BE2C (cell line): ENCODE measurements around the gene KCNJ18. TPM values are rescaled to one million over a fixed set of nuclear protein-coding genes. Genes with fewer than 3 reads are reported as not detected.
"Not testable (repeated sequence)": the region's sequence is repeated elsewhere in the genome, so short reads cannot be mapped to it uniquely, and the experiment has no call there.

ENCODE experiments used
- DNase-seq: peaks from one replicate; pipeline ENCODE4 v3.0.0-alpha.2; 2020
- H3K27me3 ChIP-seq: fragments of 250-450 bp; sonication (Bioruptor Pico); 2 replicates; pipeline ENCODE4 v1.5.1; 2020; ENCODE audit warnings: mild to moderate bottlenecking
- H3K36me3 ChIP-seq: fragments of 250-450 bp; sonication (Bioruptor Pico); 2 replicates; pipeline ENCODE4 v1.5.1; 2020; ENCODE audit warnings: mild to moderate bottlenecking
- H3K4me1 ChIP-seq: fragments of 250-450 bp; sonication (Bioruptor Pico); 2 replicates; pipeline ENCODE4 v1.5.1; 2020
- H3K4me3 ChIP-seq: 2 replicates; pipeline ENCODE4 v1.5.1; 2011; ENCODE audit warnings: low read depth, low read length
- H3K9me3 ChIP-seq: fragments of 250-450 bp; sonication (Bioruptor Pico); 2 replicates; pipeline ENCODE4 v1.5.1; 2020
- polyA plus RNA-seq: library from polyadenylated mRNA; unstranded; fragments of >200 nt; gene quantifications from one replicate; pipeline ENCODE4 v1.2.1, GENCODE V29; 2012; ENCODE audit warnings: low read depth, missing spikeins; ENCODE audit not compliant: insufficient read length, insufficient read depth

The KCNJ18 gene
- not detected for polyA plus RNA-seq

DNA sequence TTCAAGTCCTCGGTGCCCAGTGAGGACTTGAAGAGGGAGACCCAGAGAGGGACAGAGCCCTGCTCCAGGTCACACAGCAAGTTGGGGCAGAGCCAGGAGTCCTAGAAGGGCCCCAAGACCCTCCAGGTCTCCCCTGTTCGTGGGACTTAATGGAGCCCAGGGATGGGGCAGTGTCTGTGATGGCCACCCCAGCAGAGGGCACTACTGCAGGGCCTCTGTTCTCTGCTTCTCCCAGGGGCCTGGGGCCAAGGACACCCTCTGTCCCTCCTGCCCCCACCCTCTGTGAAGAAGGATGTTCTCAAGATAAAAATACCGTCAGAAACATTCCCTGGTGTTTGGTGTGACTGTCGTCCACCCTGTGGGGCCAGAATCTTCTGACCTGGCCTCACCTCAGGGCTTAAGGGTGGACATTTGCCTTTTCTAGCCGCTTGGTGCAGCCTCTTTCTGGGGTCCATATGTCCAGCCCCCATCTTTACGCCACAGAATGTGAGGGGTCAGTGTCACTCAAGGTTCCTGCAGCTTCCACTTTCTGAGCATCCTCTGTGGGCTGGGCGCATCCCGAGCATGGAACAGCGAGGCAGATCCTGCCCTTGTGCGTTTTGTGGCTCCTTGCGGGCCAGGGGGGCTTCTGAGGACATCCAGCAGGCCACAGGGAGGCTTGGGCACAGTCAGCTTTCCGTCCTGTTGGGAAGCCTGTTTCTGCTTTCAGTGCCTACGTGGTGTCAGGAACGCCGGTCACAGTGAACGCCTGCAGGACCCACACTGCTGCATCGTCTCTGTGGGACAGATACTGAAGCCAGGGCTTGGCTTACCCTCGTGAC, at the start of gene KCNJ18:
TSS of gene KCNJ18 (plus strand) at position 641 of the 821 bp plus-strand sequence. CDS start 10,264 bp downstream, outside the sequence.
- H3K9me3 ChIP-seq, result not testable (repeated sequence)

DNA sequence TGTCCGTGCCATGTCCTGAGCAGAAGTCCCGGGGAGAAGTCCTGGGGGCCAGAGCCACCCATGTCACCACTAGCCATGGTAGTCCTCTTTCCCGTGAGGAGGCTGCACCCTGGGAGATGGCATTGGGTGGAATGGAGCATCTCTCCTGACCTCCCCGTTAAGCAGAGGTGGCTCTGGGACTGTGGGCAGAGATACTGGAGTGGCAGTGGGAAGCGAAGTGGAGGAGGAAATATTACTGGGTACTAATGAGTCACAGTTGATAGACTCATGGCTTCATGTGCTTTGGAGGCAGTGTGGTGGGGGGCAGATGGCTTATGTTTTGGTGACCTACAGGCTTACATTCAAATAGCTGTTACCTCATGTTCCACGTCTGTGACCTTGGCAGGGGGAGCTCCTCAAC, 44.2 kb upstream of the KCNJ18 start:
- not testable (repeated sequence) for H3K4me1 ChIP-seq, H3K4me3 ChIP-seq, H3K9me3 ChIP-seq, H3K27me3 ChIP-seq, DNase-seq, H3K36me3 ChIP-seq

More for the DNA sequence above, at the start of gene KCNJ18:
- not testable (repeated sequence) for H3K27me3 ChIP-seq, DNase-seq, H3K36me3 ChIP-seq, H3K4me1 ChIP-seq, H3K4me3 ChIP-seq

DNA sequence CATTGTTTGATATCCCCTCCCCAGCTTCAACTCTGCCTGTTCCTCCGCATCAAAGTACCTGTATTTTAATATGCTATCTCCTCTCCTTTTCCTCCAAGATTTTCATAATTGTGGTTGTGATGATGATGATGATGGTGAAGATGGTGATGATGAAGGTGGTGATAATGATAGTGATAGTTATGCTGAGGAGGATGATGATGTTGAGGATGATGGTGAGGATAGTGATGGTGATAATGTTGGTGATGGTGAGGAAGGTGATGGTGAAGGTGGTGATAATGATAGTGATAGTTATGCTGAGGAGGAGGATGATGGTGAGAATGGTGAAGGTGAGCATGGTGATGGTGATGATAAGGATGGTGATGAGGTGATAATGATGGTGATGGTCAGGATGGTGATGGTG, 42.3 kb upstream of the KCNJ18 start:
- not testable (repeated sequence) for H3K4me1 ChIP-seq, H3K27me3 ChIP-seq, H3K9me3 ChIP-seq, H3K4me3 ChIP-seq, DNase-seq, H3K36me3 ChIP-seq

DNA sequence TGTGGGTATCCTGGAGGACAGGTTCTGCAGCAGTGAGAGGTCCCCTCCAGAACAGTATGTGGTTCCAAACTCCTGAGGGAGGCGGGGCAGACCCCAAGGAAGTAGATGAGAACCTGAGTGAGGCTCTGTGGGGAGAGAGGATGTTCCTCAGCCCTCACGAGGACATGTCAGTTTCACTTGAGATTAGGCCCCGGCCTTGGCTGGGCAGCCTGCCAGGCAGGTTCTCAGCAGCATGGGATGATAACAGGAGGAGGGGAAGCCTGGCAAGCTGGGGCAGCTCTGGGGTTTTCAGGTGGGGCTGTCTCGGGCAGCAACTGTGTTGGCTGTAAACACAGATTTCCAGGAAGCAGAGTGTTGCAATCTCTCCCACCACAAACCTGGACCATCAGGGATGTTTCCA, 40.3 kb upstream of the KCNJ18 start:
- not testable (repeated sequence) for H3K27me3 ChIP-seq, H3K9me3 ChIP-seq, H3K4me1 ChIP-seq, H3K4me3 ChIP-seq, DNase-seq, H3K36me3 ChIP-seq

DNA sequence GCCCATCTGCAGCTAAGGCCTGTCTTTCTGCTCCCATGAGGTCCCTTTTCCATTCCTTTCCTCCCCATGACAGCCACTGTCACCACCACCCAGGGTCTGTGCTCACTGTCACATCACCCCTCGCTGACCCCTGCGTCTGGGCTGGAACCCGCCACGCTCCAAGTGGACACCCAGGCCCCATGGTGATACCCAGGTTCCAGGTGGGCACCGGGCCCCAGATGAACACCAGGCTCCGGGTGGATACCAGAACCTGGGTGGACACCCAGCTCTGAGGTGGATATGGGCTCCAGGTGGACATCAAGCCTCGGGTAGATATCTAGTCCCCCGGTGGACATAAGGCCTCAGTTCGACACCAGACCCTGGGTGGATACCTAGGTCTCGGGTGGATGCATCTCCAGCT, 39.1 kb upstream of the KCNJ18 start:
- not testable (repeated sequence) for H3K4me1 ChIP-seq, H3K27me3 ChIP-seq, H3K9me3 ChIP-seq, H3K4me3 ChIP-seq, H3K36me3 ChIP-seq, DNase-seq

DNA sequence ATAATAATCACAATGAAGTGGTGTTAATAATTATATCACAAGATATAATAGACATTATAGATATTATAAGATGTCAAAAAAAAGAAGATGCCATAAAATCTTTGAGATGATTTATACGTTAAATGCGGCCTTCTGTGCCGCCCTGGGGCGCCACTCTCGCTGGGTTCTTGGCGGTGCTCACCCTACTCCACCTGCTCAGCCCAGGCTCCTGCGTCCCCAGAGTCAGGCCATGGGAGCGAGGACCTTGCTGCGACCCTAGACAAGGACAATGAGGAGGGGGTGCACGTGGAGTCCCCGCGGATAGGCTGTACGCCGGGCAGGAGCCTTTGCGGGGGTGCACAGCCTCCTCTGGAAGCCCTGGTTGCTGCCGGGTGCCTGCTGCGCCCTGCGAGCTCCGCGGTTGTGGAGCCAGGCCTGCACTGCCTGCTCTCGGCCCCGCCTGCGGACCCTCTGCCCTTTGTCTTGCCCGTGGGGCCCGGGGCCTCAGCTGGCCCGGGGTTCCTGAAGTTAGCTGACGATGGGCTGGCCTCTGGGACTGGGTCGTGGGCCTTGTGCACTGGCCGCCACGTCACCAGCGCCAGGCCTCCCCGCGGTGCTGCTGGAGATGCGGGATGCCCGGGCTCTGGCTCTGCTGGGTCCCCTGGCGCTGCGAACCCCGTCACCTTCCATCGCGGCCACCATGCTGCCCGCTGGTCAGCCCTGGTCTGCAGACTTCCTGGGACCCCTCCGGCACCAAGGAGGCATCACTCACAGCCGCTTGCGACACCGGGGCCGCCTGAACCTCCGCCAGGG, 35.6 kb upstream of the KCNJ18 start:
- not testable (repeated sequence) for H3K36me3 ChIP-seq, H3K4me1 ChIP-seq, H3K9me3 ChIP-seq, DNase-seq, H3K4me3 ChIP-seq, H3K27me3 ChIP-seq

DNA sequence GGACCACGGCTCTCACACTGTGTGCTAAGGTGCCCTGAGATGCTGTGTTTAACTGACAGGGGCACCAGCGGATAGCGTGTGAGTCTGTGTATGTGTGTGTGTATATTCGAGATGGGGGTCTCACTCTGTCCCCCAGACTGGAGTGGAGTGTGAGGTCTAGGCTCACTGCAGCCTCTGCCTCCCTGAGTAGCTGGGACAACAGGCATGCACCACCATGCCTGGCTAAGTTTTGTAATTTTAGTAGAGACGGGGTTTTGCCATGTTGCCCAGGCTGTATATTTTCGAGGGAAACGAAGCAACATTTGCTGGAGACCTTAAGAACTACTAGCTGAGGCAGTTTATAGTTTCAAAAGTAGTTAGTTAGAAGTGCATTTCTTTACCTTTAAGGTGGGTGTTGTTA, 32.7 kb upstream of the KCNJ18 start:
- H3K4me3 ChIP-seq, DNase-seq, H3K36me3 ChIP-seq, H3K4me1 ChIP-seq, H3K27me3 ChIP-seq, H3K9me3 ChIP-seq: not testable (repeated sequence)

DNA sequence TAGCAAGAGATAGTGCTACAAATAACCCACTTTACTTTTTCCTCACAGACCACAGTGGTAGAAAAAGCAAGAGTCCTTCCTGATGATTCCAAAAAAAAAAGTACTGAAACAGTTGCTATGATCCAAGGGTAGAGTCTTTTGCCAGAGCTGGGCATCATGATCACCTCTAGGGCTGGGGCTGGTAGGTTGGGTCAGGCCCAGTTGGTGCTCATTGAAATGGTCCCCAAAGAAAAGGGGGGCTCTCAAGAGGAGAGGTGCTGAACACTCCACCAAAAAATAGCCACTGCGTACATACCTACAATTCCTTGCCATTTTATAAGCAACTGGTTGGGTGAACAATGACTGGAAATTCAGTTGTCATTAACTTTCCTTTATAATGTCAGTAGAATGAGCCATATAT, 30.9 kb upstream of the KCNJ18 start:
- DNase-seq, H3K36me3 ChIP-seq, H3K4me1 ChIP-seq, H3K27me3 ChIP-seq, H3K9me3 ChIP-seq, H3K4me3 ChIP-seq: not testable (repeated sequence)

DNA sequence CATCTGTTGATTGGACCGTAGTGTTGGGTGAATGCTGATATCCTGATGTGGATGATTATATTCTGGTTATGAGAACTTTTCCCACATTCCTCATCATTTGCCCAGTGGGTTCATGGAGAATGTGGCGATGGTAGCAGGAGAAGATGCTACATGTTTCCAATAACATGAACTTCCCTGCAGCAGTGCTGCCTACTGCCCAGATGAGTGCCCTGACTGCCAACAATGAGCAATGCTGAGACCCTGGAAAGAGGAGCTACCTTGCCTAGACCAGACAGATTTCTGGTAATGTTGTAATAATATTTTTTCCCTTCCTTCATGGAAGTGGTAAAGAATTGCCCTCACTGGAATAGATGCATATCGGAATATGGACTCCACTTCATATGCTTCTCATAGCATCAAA, 29.2 kb upstream of the KCNJ18 start:
- not testable (repeated sequence) for H3K4me1 ChIP-seq, H3K9me3 ChIP-seq, DNase-seq, H3K36me3 ChIP-seq, H3K4me3 ChIP-seq, H3K27me3 ChIP-seq

DNA sequence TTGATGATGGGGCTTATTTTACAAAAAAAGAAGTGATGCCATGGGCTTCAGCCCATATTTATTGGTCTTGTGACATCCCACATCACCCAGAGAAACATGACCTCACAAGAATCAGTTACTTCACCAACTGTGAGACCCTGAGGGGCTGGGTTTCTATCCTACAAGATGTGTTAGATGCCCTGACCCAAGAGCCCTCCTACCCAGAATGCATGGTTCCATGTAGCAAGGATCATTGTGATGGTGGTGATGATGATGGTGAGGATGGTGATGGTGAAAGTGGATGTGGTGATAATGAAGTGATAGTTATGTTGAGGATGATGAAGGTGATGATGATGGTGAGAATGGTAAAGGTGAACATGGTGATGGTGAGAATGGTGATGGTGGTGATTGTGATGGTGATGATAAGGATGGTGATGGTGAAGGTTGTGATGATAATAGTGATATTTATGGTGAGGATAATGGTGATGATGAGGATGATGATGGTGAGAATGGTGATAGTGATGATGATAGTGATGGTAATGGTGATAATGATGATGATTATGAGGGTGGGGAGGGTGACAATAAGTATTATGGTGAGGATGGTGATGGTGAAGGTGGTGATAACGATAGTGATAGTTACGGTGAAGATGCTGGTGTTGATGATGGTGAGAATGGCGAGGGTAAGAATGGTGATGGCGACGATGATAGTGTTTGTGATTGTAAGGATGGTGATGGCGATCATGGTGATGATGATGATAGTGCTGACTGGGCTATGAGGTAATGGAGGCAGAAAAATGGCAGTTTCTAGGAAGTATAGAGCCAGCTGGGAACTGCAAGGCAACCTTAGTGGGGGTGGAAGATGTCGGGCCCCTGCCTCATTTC, 28.5 kb upstream of the KCNJ18 start:
- not testable (repeated sequence) for H3K4me3 ChIP-seq, H3K9me3 ChIP-seq, H3K36me3 ChIP-seq, H3K4me1 ChIP-seq, H3K27me3 ChIP-seq, DNase-seq

DNA sequence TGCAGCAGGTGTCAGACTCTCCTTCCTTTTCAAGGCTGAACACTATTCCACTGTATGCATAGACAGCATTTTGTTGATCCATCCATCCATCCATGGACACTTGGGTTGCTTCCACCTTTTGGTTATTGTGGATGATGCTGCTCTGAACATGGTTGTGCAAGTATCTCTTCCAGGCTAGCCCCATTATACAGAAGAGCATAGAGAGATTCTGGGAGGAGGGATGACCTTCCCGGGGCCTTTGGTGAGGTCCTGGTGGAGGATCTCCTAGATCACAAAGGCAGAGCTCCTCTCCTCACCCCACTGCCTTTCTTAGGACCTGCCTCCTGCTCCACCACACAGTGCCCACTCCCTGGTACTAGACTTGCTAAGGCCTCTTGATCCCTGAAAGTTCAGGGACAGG, 27.2 kb upstream of the KCNJ18 start:
- DNase-seq, H3K4me1 ChIP-seq, H3K9me3 ChIP-seq, H3K27me3 ChIP-seq, H3K36me3 ChIP-seq, H3K4me3 ChIP-seq: not testable (repeated sequence)

DNA sequence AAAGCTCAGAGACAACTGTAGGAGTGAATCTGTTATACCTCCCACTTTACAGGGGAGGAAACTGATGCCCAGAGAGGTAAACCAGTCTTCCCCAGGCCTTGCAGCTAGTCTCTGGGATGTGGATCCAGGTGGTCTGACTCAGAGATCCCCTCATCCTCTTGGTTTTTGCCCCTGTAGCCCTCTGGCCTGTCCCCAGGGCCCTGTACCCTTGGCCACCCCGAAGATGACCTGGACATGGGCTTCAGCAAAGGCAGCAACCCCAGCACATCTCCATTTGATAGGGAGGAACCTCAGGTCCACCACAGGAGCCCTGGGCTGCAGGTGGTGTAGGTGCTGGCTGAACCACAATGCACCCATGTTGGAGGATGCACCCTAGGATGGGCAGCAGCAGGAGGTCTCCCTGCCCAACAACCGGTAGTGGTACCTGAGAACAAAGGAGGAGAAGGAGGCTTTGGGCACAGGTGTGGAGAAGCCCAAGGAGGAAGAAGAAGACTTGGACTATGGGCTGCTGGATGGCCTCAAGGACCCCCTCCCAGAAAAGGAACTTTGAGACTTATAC, 26.3 kb upstream of the KCNJ18 start:
- not testable (repeated sequence) for DNase-seq, H3K4me1 ChIP-seq, H3K4me3 ChIP-seq, H3K36me3 ChIP-seq, H3K9me3 ChIP-seq, H3K27me3 ChIP-seq

DNA sequence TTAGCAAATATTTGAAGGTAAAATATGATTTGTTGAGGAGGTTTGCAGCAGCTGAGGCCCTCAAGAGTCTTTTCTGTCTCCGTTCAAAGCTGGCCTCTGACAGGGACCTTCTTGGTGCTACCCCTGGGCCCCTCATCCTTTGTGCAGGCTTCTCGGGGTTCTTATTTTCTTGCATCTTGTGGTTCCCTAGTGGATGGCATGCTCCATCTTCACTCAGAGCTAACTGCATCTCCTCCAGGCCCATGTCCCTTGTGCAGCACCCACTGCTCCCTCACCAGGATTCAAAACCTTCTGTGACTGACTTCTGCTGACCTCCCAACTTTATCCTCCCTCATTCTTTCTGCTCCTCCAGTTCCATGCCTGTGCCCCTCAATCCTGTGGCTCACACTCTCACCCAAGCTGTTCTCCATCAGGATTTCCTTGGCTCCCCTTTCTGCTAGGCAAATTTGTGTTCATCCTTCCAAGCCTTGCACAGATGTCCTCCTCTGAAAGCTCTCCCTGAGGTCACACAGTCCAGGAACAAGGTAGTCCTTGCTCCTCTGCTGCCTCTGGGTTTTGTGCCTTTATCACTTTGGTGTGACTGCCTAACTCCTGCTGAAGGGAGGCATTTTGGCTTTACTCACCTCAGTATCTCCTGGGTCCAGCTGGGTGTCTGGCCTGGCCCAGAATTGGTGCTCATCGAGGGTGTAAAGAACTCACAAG, 25.5 kb upstream of the KCNJ18 start:
- not testable (repeated sequence) for H3K27me3 ChIP-seq, H3K9me3 ChIP-seq, H3K4me3 ChIP-seq, H3K36me3 ChIP-seq, H3K4me1 ChIP-seq, DNase-seq

DNA sequence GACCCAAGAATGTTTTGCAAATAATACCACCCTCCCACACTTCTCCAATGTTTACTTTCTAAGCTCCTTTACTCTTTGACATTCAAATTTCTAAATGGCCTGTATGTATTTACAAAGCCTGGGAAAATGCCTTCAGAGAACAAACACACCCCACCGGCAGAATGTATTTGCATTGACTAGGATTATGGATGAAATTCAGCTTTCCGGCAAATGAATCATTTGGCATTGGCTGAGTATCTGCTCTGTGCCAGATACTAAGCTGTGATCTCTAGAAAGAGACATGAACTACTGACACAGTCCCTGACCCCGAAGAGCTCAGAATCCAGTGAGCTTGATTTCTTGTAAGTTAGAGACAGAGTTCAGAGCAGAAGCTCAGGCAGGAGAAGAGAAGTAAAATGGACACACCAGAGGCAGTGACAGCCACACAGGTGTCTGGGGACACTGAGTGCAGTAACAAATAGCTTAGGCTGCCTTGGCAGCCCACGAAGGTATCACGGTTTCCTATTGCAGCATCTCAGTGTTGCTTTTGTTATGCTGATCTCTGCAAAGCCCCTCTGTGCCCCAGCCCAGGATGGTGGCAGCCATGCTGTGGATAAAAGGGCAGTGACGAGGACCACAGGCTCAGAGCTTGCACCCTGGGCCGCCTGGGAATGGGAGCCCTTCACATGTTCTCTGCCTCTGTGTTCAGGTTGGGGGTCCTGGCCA, 24.8 kb upstream of the KCNJ18 start:
- H3K4me1 ChIP-seq, DNase-seq, H3K9me3 ChIP-seq, H3K27me3 ChIP-seq, H3K36me3 ChIP-seq, H3K4me3 ChIP-seq: not testable (repeated sequence)
